ENCODE measurements around the gene LTF. TPM values are rescaled to one million over a fixed set of nuclear protein-coding genes. Genes with fewer than 3 reads are reported as not detected.

Gene LTF
- total RNA-seq, 1 experiment from 2014 or later, result not detected

- H4K20me1 ChIP-seq (ENCODE audit: insufficient read depth), result no peaks in the 10 kb centered on the region
- no peak for DNase-seq
- 0 out of 2 replicates have a peak, but pooled peaks cover 4% of the 10 kb centered on the region for H3K4me1 ChIP-seq (replicated peaks; ENCODE audit: insufficient read depth)
- H2AFZ ChIP-seq, result no peak overlapping the region
- no peaks in the 10 kb centered on the region for H3K9me2 ChIP-seq (ENCODE audit: insufficient read depth)
- H3K9me3 ChIP-seq (ENCODE audit: insufficient read depth, low read depth), result no peaks in the 10 kb centered on the region
- H3F3A ChIP-seq (ENCODE audit: insufficient read depth, low read depth), result no peaks in the 10 kb centered on the region
- no TSS peak for BruUV-seq (replicated peaks)
- intact Hi-C loops (cut with micrococcal nuclease; ENCODE audit: unreplicated experiment), result loop anchor here (5.0 to 10.0 kb wide), 2 partner anchors 209 to 422 kb away; partner anchors contain the start of gene ALS2CL
- ChIA-PET POLR2A (ENCODE audit: unreplicated experiment) (no interaction called here), CTCF (interaction anchor here (1.7 kb wide), 1 partner anchor 73 kb away, joined by 4 read pairs; no protein-coding TSS in a partner anchor)
- H3K79me2 ChIP-seq (ENCODE audit: low read depth), result no peaks in the 10 kb centered on the region
- TF ChIP-seq CTCF (conservative IDR thresholded peaks at IDR 0.05) (no peak), EZH2 (IDR thresholded peaks at IDR 0.05; ENCODE audit: low read depth) (no peak)
- H3K4me3 ChIP-seq, result no peak overlapping the region
- H3K27ac ChIP-seq, result no peak overlapping the region
- H3K36me3 ChIP-seq (ENCODE audit: low read depth), result no peaks in the 10 kb centered on the region
- no peaks in the 10 kb centered on the region for H3K27me3 ChIP-seq (ENCODE audit: insufficient read depth, low read depth)
- no peak overlapping the region for H3K4me2 ChIP-seq
Measured at GRCh38 chr3:46485779-46486175, 21.1 kb upstream of the LTF start.

GRCh38 chr3:46484911-46485778, 20.4 kb upstream of the LTF start:
- no peaks in the 10 kb centered on the region for H3K36me3 ChIP-seq (ENCODE audit: low read depth)
- H3K27me3 ChIP-seq (ENCODE audit: insufficient read depth, low read depth), result no peaks in the 10 kb centered on the region
- no peaks in the 10 kb centered on the region for H3F3A ChIP-seq (ENCODE audit: insufficient read depth, low read depth)
- H2AFZ ChIP-seq, result no peak overlapping the region
- no peaks in the 10 kb centered on the region for H3K9me2 ChIP-seq (ENCODE audit: insufficient read depth)
- POLR2A ChIA-PET (ENCODE audit: unreplicated experiment), result interaction anchor here (0.6 kb wide), 2 partner anchors 68 to 1955 kb away, joined by 4 to 10 read pairs; partner anchors contain the start of gene CCDC51
- no peak overlapping the region for H3K4me3 ChIP-seq
- CTCF ChIA-PET, result interaction anchor here (1.7 kb wide), 1 partner anchor 73 kb away, joined by 4 read pairs; no protein-coding TSS in a partner anchor
- no peak for TF ChIP-seq EZH2 (IDR thresholded peaks at IDR 0.05; ENCODE audit: low read depth)
- no peak overlapping the region for H3K4me2 ChIP-seq
- H3K4me1 ChIP-seq (replicated peaks; ENCODE audit: insufficient read depth), result 0 out of 2 replicates have a peak, but pooled peaks cover 4% of the 10 kb centered on the region
- peak in 1 of 2 experiments; percentile 49 for DNase-seq
- no peaks in the 10 kb centered on the region for H3K79me2 ChIP-seq (ENCODE audit: low read depth)
- H3K27ac ChIP-seq, result no peak overlapping the region
- H3K9me3 ChIP-seq (ENCODE audit: insufficient read depth, low read depth), result no peaks in the 10 kb centered on the region
- H4K20me1 ChIP-seq (ENCODE audit: insufficient read depth), result no peaks in the 10 kb centered on the region
- no TSS peak for BruUV-seq (replicated peaks)
- intact Hi-C loops (cut with micrococcal nuclease; ENCODE audit: unreplicated experiment), result loop anchor here (5.0 to 10.0 kb wide), 2 partner anchors 210 to 422 kb away; partner anchors contain the start of gene ALS2CL

GRCh38 chr3:46484388-46484787, 19.7 kb upstream of the LTF start:
- intact Hi-C loops (cut with micrococcal nuclease; ENCODE audit: unreplicated experiment), result loop anchor here (10.0 kb wide), 1 partner anchor 210 kb away; the partner anchor contains the start of gene ALS2CL
- Histone ChIP-seq H4K20me1 (ENCODE audit: insufficient read depth) (no peaks in the 10 kb centered on the region), H3K4me3 (no peak overlapping the region), H3K4me2 (no peak overlapping the region), H3K79me2 (ENCODE audit: low read depth) (no peaks in the 10 kb centered on the region), H3K36me3 (ENCODE audit: low read depth) (no peaks in the 10 kb centered on the region), H3K9me3 (ENCODE audit: insufficient read depth, low read depth) (no peaks in the 10 kb centered on the region), H2AFZ (no peak overlapping the region), H3K4me1 (replicated peaks; ENCODE audit: insufficient read depth) (0 out of 2 replicates have a peak, but pooled peaks cover 4% of the 10 kb centered on the region), H3K27ac (no peak overlapping the region), H3K27me3 (ENCODE audit: insufficient read depth, low read depth) (no peaks in the 10 kb centered on the region), H3K9me2 (ENCODE audit: insufficient read depth) (no peaks in the 10 kb centered on the region), H3F3A (ENCODE audit: insufficient read depth, low read depth) (no peaks in the 10 kb centered on the region)
- ChIA-PET CTCF (interaction anchor here (1.7 kb wide), 1 partner anchor 74 kb away, joined by 4 read pairs; no protein-coding TSS in a partner anchor), POLR2A (ENCODE audit: unreplicated experiment) (interaction anchor here (0.6 kb wide), 1 partner anchor 1955 kb away, joined by 4 read pairs; the partner anchor contains the start of gene CCDC51)
- BruUV-seq (replicated peaks), result no TSS peak
- DNase-seq, result no peak
- no peak for TF ChIP-seq CTCF (conservative IDR thresholded peaks at IDR 0.05)
